SH-SY5Y (cell line): ENCODE measurements around the gene GTPBP8.

Experiments
- GATA2 ChIP-seq: IDR thresholded peaks from 2 replicates; pipeline ENCODE4 v1.6.1; 2011; ENCODE audit warnings: mild to moderate bottlenecking, low read depth, low read length
- GATA3 ChIP-seq: IDR thresholded peaks from 2 replicates; pipeline ENCODE4 v1.6.1; 2011; ENCODE audit warnings: low read depth, mild to moderate bottlenecking, low read length, moderate library complexity

- TF ChIP-seq GATA2 (no peak), GATA3 (no peak)
Measured at GRCh38 chr3:112967425-112967824, 23.4 kb upstream of the GTPBP8 start.
